Fibroblast of lung (primary cell): ENCODE data around the gene BTC.

Experiments used
- CTCF ChIP-seq, 2 donors: IDR thresholded peaks in 1 of 2; conservative IDR thresholded peaks in 1 of 2; 1 replicate in 1 of 2; 2 replicates in 1 of 2; pipeline ENCODE4 v1.5.1; 2011 to 2012; ENCODE audit warnings: low read length in 2 of 2, control low read depth in 1 of 2, inconsistent platforms in 1 of 2, low read depth in 1 of 2, mild to moderate bottlenecking in 1 of 2
- EZH2 ChIP-seq: IDR thresholded peaks from 2 replicates; pipeline ENCODE4 v1.5.1; 2012; ENCODE audit warnings: low read length, control low read depth, mild to moderate bottlenecking; ENCODE audit errors: missing control alignments

GRCh38 chr4:74714611-74715130, 79.7 kb downstream of the BTC start:
- no peak for TF ChIP-seq CTCF (conservative IDR thresholded peaks at IDR 0.05 in 1 of 2, IDR thresholded peaks at IDR 0.05 in 1 of 2; ENCODE audit: low read depth in 1 of 2, low read length in 2 of 2)
- no peak for TF ChIP-seq EZH2
